KMS-11 (cell line): ENCODE data around the gene HK1.
"Not testable (repeated sequence)": the region's sequence is repeated elsewhere in the genome, so short reads cannot be mapped to it uniquely, and the experiment has no call there.

ENCODE experiments used
- H2AFZ ChIP-seq: fragments of 200-600 bp; sonication (generic); 2 replicates; pipeline ENCODE4 v1.6.1; 2016; ENCODE audit warnings: antibody characterized with exemption, mixed run types, low read depth
- H3K27ac ChIP-seq: fragments of 200-600 bp; sonication (generic); 2 replicates; pipeline ENCODE4 v1.6.1; 2016; ENCODE audit warnings: mild to moderate bottlenecking, mixed run types
- H3K27me3 ChIP-seq: fragments of 200-600 bp; sonication (generic); 2 replicates; pipeline ENCODE4 v1.6.1; 2017; ENCODE audit warnings: mild to moderate bottlenecking, low read depth, mixed run types, moderate library complexity; ENCODE audit not compliant: insufficient read depth
- H3K36me3 ChIP-seq: fragments of 200-600 bp; sonication (generic); 2 replicates; pipeline ENCODE4 v1.6.1; 2017; ENCODE audit warnings: mild to moderate bottlenecking, mixed run types; ENCODE audit not compliant: insufficient read depth
- H3K4me1 ChIP-seq: fragments of 200-600 bp; sonication (generic); 2 replicates; pipeline ENCODE4 v1.6.1; 2016; ENCODE audit warnings: mild to moderate bottlenecking, low read depth, mixed run types; ENCODE audit not compliant: poor library complexity, severe bottlenecking
- H3K4me2 ChIP-seq: fragments of 200-600 bp; sonication (generic); 2 replicates; pipeline ENCODE4 v1.7.0; 2016; ENCODE audit warnings: mild to moderate bottlenecking, mixed run types
- H3K4me3 ChIP-seq: fragments of 200-600 bp; sonication (generic); IDR thresholded peaks from 2 replicates; pipeline ENCODE4 v1.6.1; 2017; ENCODE audit warnings: low read depth, low read length, mixed read lengths; ENCODE audit not compliant: insufficient read depth
- H3K79me2 ChIP-seq: fragments of 200-600 bp; sonication (generic); 2 replicates; pipeline ENCODE4 v1.6.1; 2016; ENCODE audit warnings: low read depth, mixed run types; ENCODE audit not compliant: insufficient read depth
- H3K9ac ChIP-seq: fragments of 200-600 bp; sonication (generic); 2 replicates; pipeline ENCODE4 v1.6.1; 2016; ENCODE audit warnings: mild to moderate bottlenecking, mixed run types
- H4K20me1 ChIP-seq: fragments of 200-600 bp; sonication (generic); 2 replicates; pipeline ENCODE4 v1.6.1; 2016; ENCODE audit warnings: mild to moderate bottlenecking, mixed run types; ENCODE audit not compliant: insufficient read depth
- CTCF ChIP-seq: fragments of 200-600 bp; sonication (generic); conservative IDR thresholded peaks from 2 replicates; pipeline ENCODE4 v1.6.1; 2017; ENCODE audit warnings: low read depth, mild to moderate bottlenecking, antibody characterized with exemption, low read length, moderate library complexity, mixed read lengths

HK1 gene

DNA sequence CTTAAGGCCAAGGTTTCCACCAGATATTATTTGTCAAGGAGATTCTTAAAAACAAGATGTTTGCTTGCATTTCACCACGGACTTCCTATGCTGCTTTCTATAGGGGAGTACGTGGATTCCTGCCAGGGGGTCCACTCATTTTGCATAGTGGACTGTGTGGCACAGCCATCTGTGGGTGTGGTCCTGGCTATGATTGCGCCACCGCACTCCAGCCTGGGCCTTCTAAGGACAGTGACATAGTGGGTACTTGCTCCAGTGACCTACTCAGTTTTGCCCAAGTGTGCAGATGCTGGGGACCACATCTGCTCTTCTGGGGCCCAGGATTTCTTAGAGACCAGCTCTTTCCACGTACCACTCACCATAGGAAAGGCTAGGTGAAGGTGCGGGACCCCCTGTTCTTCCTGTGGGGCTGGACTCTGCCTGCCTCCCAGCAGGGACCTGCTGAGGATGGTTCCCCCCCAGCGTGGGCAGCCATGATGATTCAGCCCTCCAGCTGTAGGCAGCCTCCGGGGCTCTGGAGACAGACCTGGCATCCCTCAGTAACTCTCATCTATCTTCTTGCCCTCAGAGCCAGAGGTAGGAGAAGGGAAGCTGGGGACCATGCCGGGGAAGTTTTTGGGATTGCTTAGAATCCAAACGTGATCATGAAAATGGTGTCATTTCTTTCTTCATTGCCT, 42.9 kb downstream of the HK1 start:
- no peak overlapping the region for H3K4me3 ChIP-seq
- H3K4me2 ChIP-seq: no peak overlapping the region
- no peak for TF ChIP-seq CTCF
- H3K4me1 ChIP-seq: peaks cover 14% of the 10 kb centered on the region
- H3K9ac ChIP-seq: no peak overlapping the region
- no peaks in the 10 kb centered on the region for H3K79me2 ChIP-seq
- H3K27ac ChIP-seq: no peak overlapping the region
- H3K36me3 ChIP-seq: no peaks in the 10 kb centered on the region
- no peaks in the 10 kb centered on the region for H3K27me3 ChIP-seq
- H4K20me1 ChIP-seq: no peaks in the 10 kb centered on the region
- H2AFZ ChIP-seq: no peak overlapping the region

- H3K4me3 ChIP-seq: no peak overlapping the region
- H3K27me3 ChIP-seq: no peaks in the 10 kb centered on the region
- H4K20me1 ChIP-seq: no peaks in the 10 kb centered on the region
- no peaks in the 10 kb centered on the region for H3K36me3 ChIP-seq
- H2AFZ ChIP-seq: no peak overlapping the region
- H3K4me1 ChIP-seq: peaks cover 14% of the 10 kb centered on the region
- no peaks in the 10 kb centered on the region for H3K79me2 ChIP-seq
- H3K4me2 ChIP-seq: no peak overlapping the region
- TF ChIP-seq CTCF: no peak
- no peak overlapping the region for H3K27ac ChIP-seq
- H3K9ac ChIP-seq: no peak overlapping the region
Observed at GRCh38 chr10:69321865-69322264, 43.6 kb downstream of the HK1 start.

GRCh38 chr10:69322346-69322745, 44.0 kb downstream of the HK1 start:
- not testable (repeated sequence) for H3K4me2 ChIP-seq, H3K9ac ChIP-seq, H4K20me1 ChIP-seq, H3K27me3 ChIP-seq, H3K27ac ChIP-seq, H2AFZ ChIP-seq, H3K79me2 ChIP-seq, H3K4me1 ChIP-seq, H3K4me3 ChIP-seq, H3K36me3 ChIP-seq

DNA sequence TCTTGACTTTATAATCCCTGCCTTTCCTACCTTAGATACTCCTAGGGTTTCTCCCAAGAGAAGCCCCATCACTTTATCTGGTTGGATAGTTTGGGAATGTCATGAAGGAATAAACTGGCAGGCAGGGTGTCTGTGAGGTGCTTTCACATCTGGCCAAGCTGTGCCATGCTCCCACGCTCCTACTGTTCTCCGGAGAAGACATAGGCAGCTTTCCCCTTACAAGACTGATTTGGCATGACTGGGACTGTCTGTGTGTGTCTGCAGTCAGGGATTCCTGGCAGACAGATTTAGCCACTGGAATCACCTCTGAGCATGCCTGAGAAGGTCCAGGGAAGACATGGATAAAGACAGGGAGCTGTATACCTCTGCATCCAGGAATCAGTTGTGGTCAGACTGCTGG, 45.3 kb downstream of the HK1 start:
- no peak overlapping the region for H3K9ac ChIP-seq
- H2AFZ ChIP-seq: no peak overlapping the region
- no peak overlapping the region for H3K27ac ChIP-seq
- peaks cover 4% of the 10 kb centered on the region for H3K4me1 ChIP-seq
- no peak overlapping the region for H3K4me3 ChIP-seq
- no peaks in the 10 kb centered on the region for H3K27me3 ChIP-seq
- H3K79me2 ChIP-seq: no peaks in the 10 kb centered on the region
- no peaks in the 10 kb centered on the region for H3K36me3 ChIP-seq
- no peaks in the 10 kb centered on the region for H4K20me1 ChIP-seq
- H3K4me2 ChIP-seq: no peak overlapping the region
- TF ChIP-seq CTCF: no peak

DNA sequence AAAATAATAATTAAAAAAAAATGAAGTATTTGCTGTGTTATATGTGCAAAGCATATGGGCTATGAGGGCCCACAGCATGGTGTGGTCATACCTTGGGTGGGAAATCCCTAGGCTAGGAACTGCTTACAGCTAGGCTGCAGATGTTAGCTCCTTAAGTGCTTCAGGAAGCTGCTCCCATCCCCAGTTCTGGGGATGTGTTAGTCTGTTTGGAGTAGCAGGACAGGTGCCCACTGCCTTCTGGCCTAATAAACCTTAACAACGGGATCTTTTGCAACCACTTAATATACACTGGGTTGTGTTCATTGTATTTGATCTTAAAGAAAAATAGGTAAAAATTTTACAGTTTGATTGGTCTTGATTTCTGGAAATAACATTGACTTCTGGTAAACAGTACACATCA, 46.3 kb downstream of the HK1 start:
- Histone ChIP-seq H3K4me2 (no peak overlapping the region), H3K79me2 (no peaks in the 10 kb centered on the region), H2AFZ (no peak overlapping the region), H4K20me1 (no peaks in the 10 kb centered on the region), H3K36me3 (no peaks in the 10 kb centered on the region), H3K4me1 (no peaks in the 10 kb centered on the region), H3K27me3 (no peaks in the 10 kb centered on the region), H3K27ac (no peak overlapping the region), H3K4me3 (no peak overlapping the region), H3K9ac (no peak overlapping the region)
- TF ChIP-seq CTCF: no peak

- not testable (repeated sequence) for H3K79me2 ChIP-seq
Observed at GRCh38 chr10:69325637-69326523, 47.6 kb downstream of the HK1 start.

More at GRCh38 chr10:69325637-69326523, 47.6 kb downstream of the HK1 start:
- not testable (repeated sequence) for H3K4me3 ChIP-seq, H3K36me3 ChIP-seq, H3K4me2 ChIP-seq, H3K9ac ChIP-seq, H4K20me1 ChIP-seq, H3K4me1 ChIP-seq, H3K27ac ChIP-seq, H2AFZ ChIP-seq, H3K27me3 ChIP-seq
